ENCODE measurements around the gene LRRC37A3. TPM values are rescaled to one million over a fixed set of nuclear protein-coding genes. Genes with fewer than 3 reads are reported as not detected.
"Not testable (repeated sequence)": the region's sequence is repeated elsewhere in the genome, so short reads cannot be mapped to it uniquely, and the experiment has no call there.

The LRRC37A3 gene
- total and polyA plus RNA-seq, 2 of the 13 experiments (the other 11 are each of a cell fraction or from before 2014, with no cell fraction given): 0.62 to 1.1 TPM

- TF ChIP-seq ARID5B (CRISPR knock-in tag; IDR thresholded peaks at IDR 0.05) (peak; percentile 71), ZNF335 (CRISPR knock-in tag; IDR thresholded peaks at IDR 0.05) (peak; percentile 48; the same call in 1 of the 2 replicates), MED1 (CRISPR knock-in tag; IDR thresholded peaks at IDR 0.05) (peak; percentile 61), ZNF264 (CRISPR knock-in tag; IDR thresholded peaks at IDR 0.05) (peak; percentile 66; the same call in 1 of the 2 replicates), FOXP1 (CRISPR knock-in tag; IDR thresholded peaks at IDR 0.05) (peak; percentile 60), SALL1 (CRISPR knock-in tag; IDR thresholded peaks at IDR 0.05) (0 out of 2 replicates have a peak, but pooled peaks have one; percentile 19), DPF2 (CRISPR knock-in tag; IDR thresholded peaks at IDR 0.05; ENCODE audit: borderline replicate concordance, low read depth) (peak; percentile 38; the same call in 1 of the 2 replicates), HOMEZ (CRISPR knock-in tag; IDR thresholded peaks at IDR 0.05; ENCODE audit: low read depth) (peak; percentile 78), ELF3 (CRISPR knock-in tag; IDR thresholded peaks at IDR 0.05) (peak; percentile 84), PRDM10 (CRISPR knock-in tag; IDR thresholded peaks at IDR 0.05; ENCODE audit: low read depth) (peak; percentile 41; the same call in 1 of the 2 replicates), ZBTB33 (CRISPR knock-in tag; IDR thresholded peaks at IDR 0.05) (0 out of 2 replicates have a peak, but pooled peaks have one; percentile 27), GATAD1 (CRISPR knock-in tag; IDR thresholded peaks at IDR 0.05) (peak; percentile 18; the same call in 1 of the 2 replicates), JUN (CRISPR knock-in tag; IDR thresholded peaks at IDR 0.05) (peak; percentile 30; the same call in 1 of the 2 replicates), ZNF503 (CRISPR knock-in tag; IDR thresholded peaks at IDR 0.05) (0 out of 2 replicates have a peak, but pooled peaks have one; percentile 27)
- not testable (repeated sequence) for TF ChIP-seq FOXP1 (IDR thresholded peaks at IDR 0.05)
Measured at GRCh38 chr17:64808178-64808977, 110.9 kb downstream of the LRRC37A3 start (continued).

All from HepG2 (cell line).